GM12864 (cell line): ENCODE measurements around the gene CCDC9B.
A peak's percentile ranks its signal among the peaks of the same experiment; 100 is the strongest.

Experiments used
- DNase-seq: peaks from one replicate; pipeline ENCODE4 v3.0.0-alpha.2; 2011; ENCODE audit warnings: low read depth
- H3K4me3 ChIP-seq: 2 replicates; pipeline ENCODE4 v1.5.1; 2011; ENCODE audit warnings: mild to moderate bottlenecking, low read depth, low read length, control low read depth
- CTCF ChIP-seq: IDR thresholded peaks from 2 replicates; pipeline ENCODE4 v1.5.1; 2011; ENCODE audit warnings: low read depth, mild to moderate bottlenecking, moderate library complexity, low read length, control low read depth, inconsistent platforms; ENCODE audit errors: missing control alignments

Gene CCDC9B

GRCh38 chr15:40338921-40339620, 1.7 kb downstream of the CCDC9B start:
- no peak for DNase-seq
- TF ChIP-seq CTCF: no peak
- no peak overlapping the region for H3K4me3 ChIP-seq

- peak; percentile 44 for DNase-seq
- H3K4me3 ChIP-seq: no peak overlapping the region
- TF ChIP-seq CTCF: peak; percentile 96
Measured at GRCh38 chr15:40338041-40338657, 2.6 kb downstream of the CCDC9B start.

- no peak overlapping the region for H3K4me3 ChIP-seq
- no peak for DNase-seq
- no peak for TF ChIP-seq CTCF
Measured at GRCh38 chr15:40337597-40337996, 3.1 kb downstream of the CCDC9B start.

GRCh38 chr15:40336744-40337122, 4.0 kb downstream of the CCDC9B start:
- no peak overlapping the region for H3K4me3 ChIP-seq
- TF ChIP-seq CTCF: peak; percentile 44
- no peak for DNase-seq

- no peak for DNase-seq
- H3K4me3 ChIP-seq: no peak overlapping the region
- TF ChIP-seq CTCF: no peak
Measured at GRCh38 chr15:40335938-40336743, 4.6 kb downstream of the CCDC9B start.

GRCh38 chr15:40334941-40335795, 5.6 kb downstream of the CCDC9B start:
- no peak overlapping the region for H3K4me3 ChIP-seq
- TF ChIP-seq CTCF: no peak
- no peak for DNase-seq
